Spleen (tissue), 7 donors: ENCODE data around the gene PYDC1.

Experiments
- CTCF ChIP-seq, 11 experiments: fragments of 200-600 bp in 7 of 11; fragments of 450-650 bp in 4 of 11; sonication (generic) in 4 of 11; IDR thresholded peaks in 8 of 11; conservative IDR thresholded peaks in 3 of 11; 1 replicate in 7 of 11; 2 replicates in 4 of 11; pipeline versions ENCODE4 v1.4.0 to v1.8.0; 2016 to 2021; ENCODE audit warnings: antibody characterized with exemption in 11 of 11, inconsistent platforms in 4 of 11, mild to moderate bottlenecking in 1 of 11
- POLR2A ChIP-seq, 3 donors: fragments of 450-650 bp; IDR thresholded peaks; one replicate each; pipeline ENCODE4 v1.5.1; 2017; ENCODE audit warnings: antibody characterized with exemption in 3 of 3, mild to moderate bottlenecking in 1 of 3
- donor health status: DM: no; HTN: no; CAD: no; lungs with moderate emphysema.
- donor health status: DM: no; HTN: no; CAD: no.
- donor health status: DM: no; HTN: no; CAD: no.

- TF ChIP-seq CTCF (IDR thresholded peaks at IDR 0.05 in 8 of 11, conservative IDR thresholded peaks at IDR 0.05 in 3 of 11), result no peak
- TF ChIP-seq POLR2A (IDR thresholded peaks at IDR 0.05), result no peak
These were observed 39.5 kb upstream of the PYDC1 start for GRCh38 chr16:31256466-31256865.
